AG10803 (cell line): ENCODE results near the gene ZC3H7B.

Experiments used
- DNase-seq: peaks from one replicate; pipeline ENCODE4 v3.0.0; 2010; ENCODE audit warnings: low read depth
- H3K4me3 ChIP-seq: 2 replicates; pipeline ENCODE4 v1.5.1; 2011; ENCODE audit warnings: mild to moderate bottlenecking, low read length, control low read depth
- CTCF ChIP-seq: conservative IDR thresholded peaks from 2 replicates; pipeline ENCODE4 v1.5.1; 2011; ENCODE audit warnings: mild to moderate bottlenecking, low read length, control low read depth, inconsistent platforms

ZC3H7B gene

GRCh38 chr22:41302021-41302767 lies 869 bp downstream of the ZC3H7B start:
- DNase-seq: no peak
- TF ChIP-seq CTCF: no peak
- peak overlapping the region; percentile 76 for H3K4me3 ChIP-seq

GRCh38 chr22:41302811-41303210 lies 1.5 kb downstream of the ZC3H7B start:
- TF ChIP-seq CTCF: no peak
- peak overlapping the region; percentile 76 for H3K4me3 ChIP-seq
- no peak for DNase-seq

- DNase-seq: peak; percentile 82
- TF ChIP-seq CTCF: no peak
- H3K4me3 ChIP-seq: no peak overlapping the region
Observed at GRCh38 chr22:41305646-41306045, 4.3 kb downstream of the ZC3H7B start.

- TF ChIP-seq CTCF: no peak; the same call in 1 of the 2 replicates
- no peak overlapping the region for H3K4me3 ChIP-seq
- peak; percentile 74 for DNase-seq
Observed at GRCh38 chr22:41308054-41308453, 6.7 kb downstream of the ZC3H7B start.

GRCh38 chr22:41308544-41308947 lies 7.2 kb downstream of the ZC3H7B start:
- DNase-seq: peak; percentile 39
- H3K4me3 ChIP-seq: no peak overlapping the region
- no peak for TF ChIP-seq CTCF

GRCh38 chr22:41310336-41310735 lies 9.0 kb downstream of the ZC3H7B start:
- DNase-seq: no peak
- TF ChIP-seq CTCF: no peak
- H3K4me3 ChIP-seq: no peak overlapping the region

- H3K4me3 ChIP-seq: no peak overlapping the region
- DNase-seq: no peak
- no peak for TF ChIP-seq CTCF
Observed at GRCh38 chr22:41311487-41311886, 10.2 kb downstream of the ZC3H7B start.
